ENCODE data around the gene DPCD. TPM values are rescaled to one million over a fixed set of nuclear protein-coding genes. Genes with fewer than 3 reads are reported as not detected.

Gene DPCD
- total and polyA plus RNA-seq, 2 donors (not counting 3 experiments of a cell fraction or from before 2014, with no cell fraction given), result 25.3 to 39.3 TPM

GRCh38 chr10:101538446-101538845, 49.7 kb upstream of the DPCD start:
- Histone ChIP-seq H3K36me3 (ENCODE audit: control insufficient read depth in 2 of 2, extremely low read depth in 1 of 2, insufficient read depth in 2 of 2, low read length in 2 of 2) (peaks cover 0 to 2% of the 10 kb centered on the region in 2 experiments), H3K9me3 (replicated peaks; ENCODE audit: control insufficient read depth, insufficient read depth, low read length) (no peaks in the 10 kb centered on the region), H3K27ac (ENCODE audit: insufficient read depth, low read depth, low read length) (no peak overlapping the region), H3K4me1 (ENCODE audit: control insufficient read depth, extremely low read depth, insufficient read depth, low read length) (peaks cover 15% of the 10 kb centered on the region), H2AFZ (ENCODE audit: low read depth, low read length) (no peak overlapping the region), H3K27me3 (ENCODE audit: control insufficient read depth in 2 of 2, insufficient read depth in 2 of 2, low read length in 2 of 2) (no peaks in the 10 kb centered on the region), H3K9ac (replicated peaks; ENCODE audit: extremely low read depth, insufficient read depth, low read length) (no peak overlapping the region), H4K20me1 (replicated peaks; ENCODE audit: control insufficient read depth, extremely low read depth, insufficient read depth, low read length) (no peaks in the 10 kb centered on the region), H3K4me3 (replicated peaks in 1 of 3; ENCODE audit: insufficient read depth in 1 of 3, low read depth in 1 of 3, low read length in 3 of 3) (no peak overlapping the region), H3K9me1 (replicated peaks; ENCODE audit: control insufficient read depth, extremely low read depth, insufficient read depth, low read length) (peaks cover 2% of the 10 kb centered on the region), H3K79me2 (ENCODE audit: control insufficient read depth, insufficient read depth, low read length) (no peaks in the 10 kb centered on the region), H3K4me2 (ENCODE audit: insufficient read depth, low read length) (no peak overlapping the region)
- FAIRE-seq (no peak), DNase-seq (ENCODE audit: low read depth, low spot score) (no peak)
- intact Hi-C loops (cut with micrococcal nuclease), result no loop called here
- dilution Hi-C loops (cut with MboI; ENCODE audit: extremely low pct_ligation_motif_present, low sequenced_read_pairs), result no loop called here
- BruUV-seq (replicated peaks), result no TSS peak
- TF ChIP-seq POLR2A (IDR thresholded peaks at IDR 0.05; ENCODE audit: low read depth, low read length), result no peak
- TF ChIP-seq, protein P1, sequence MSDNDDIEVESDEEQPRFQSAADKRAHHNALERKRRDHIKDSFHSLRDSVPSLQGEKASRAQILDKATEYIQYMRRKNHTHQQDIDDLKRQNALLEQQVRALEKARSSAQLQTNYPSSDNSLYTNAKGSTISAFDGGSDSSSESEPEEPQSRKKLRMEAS (IDR thresholded peaks at IDR 0.05; ENCODE audit: insufficient read depth, insufficient read length), result no peak
- no peak for TF ChIP-seq MYC (IDR thresholded peaks at IDR 0.05; ENCODE audit: low read depth, low read length)
- no peak for TF ChIP-seq FOS (IDR thresholded peaks at IDR 0.05; ENCODE audit: borderline replicate concordance, insufficient read depth, low read length)
- no peak for TF ChIP-seq EZH2 (IDR thresholded peaks at IDR 0.05; ENCODE audit: borderline replicate concordance, low read depth, low read length, severe bottlenecking)
- POLR2A ChIA-PET, result no interaction called here
- CTCF ChIA-PET, result interaction anchor here (1.4 kb wide), 1 partner anchor 72 kb away, joined by 4 read pairs; no protein-coding TSS in a partner anchor

- no peaks in the 10 kb centered on the region for H3K36me3 ChIP-seq (ENCODE audit: control insufficient read depth in 2 of 2, extremely low read depth in 1 of 2, insufficient read depth in 2 of 2, low read length in 2 of 2)
- H3K27me3 ChIP-seq (ENCODE audit: control insufficient read depth in 2 of 2, insufficient read depth in 2 of 2, low read length in 2 of 2), result no peaks in the 10 kb centered on the region
- H4K20me1 ChIP-seq (replicated peaks; ENCODE audit: control insufficient read depth, extremely low read depth, insufficient read depth, low read length), result no peaks in the 10 kb centered on the region
- no peak overlapping the region for H3K27ac ChIP-seq (ENCODE audit: insufficient read depth, low read depth, low read length)
- H3K4me1 ChIP-seq (ENCODE audit: control insufficient read depth, extremely low read depth, insufficient read depth, low read length), result no peaks in the 10 kb centered on the region
- DNase-seq (ENCODE audit: low read depth, low spot score), result peak; percentile 34
- BruUV-seq (replicated peaks), result no TSS peak
- no peaks in the 10 kb centered on the region for H3K9me3 ChIP-seq (replicated peaks; ENCODE audit: control insufficient read depth, insufficient read depth, low read length)
- TF ChIP-seq EZH2 (IDR thresholded peaks at IDR 0.05; ENCODE audit: borderline replicate concordance, low read depth, low read length, severe bottlenecking), result no peak
- no peak for TF ChIP-seq JUN (IDR thresholded peaks at IDR 0.05; ENCODE audit: borderline replicate concordance, insufficient read depth, insufficient read length, low read depth)
- no peak for TF ChIP-seq POLR2A (IDR thresholded peaks at IDR 0.05; ENCODE audit: low read depth, low read length)
- TF ChIP-seq, protein P2, sequence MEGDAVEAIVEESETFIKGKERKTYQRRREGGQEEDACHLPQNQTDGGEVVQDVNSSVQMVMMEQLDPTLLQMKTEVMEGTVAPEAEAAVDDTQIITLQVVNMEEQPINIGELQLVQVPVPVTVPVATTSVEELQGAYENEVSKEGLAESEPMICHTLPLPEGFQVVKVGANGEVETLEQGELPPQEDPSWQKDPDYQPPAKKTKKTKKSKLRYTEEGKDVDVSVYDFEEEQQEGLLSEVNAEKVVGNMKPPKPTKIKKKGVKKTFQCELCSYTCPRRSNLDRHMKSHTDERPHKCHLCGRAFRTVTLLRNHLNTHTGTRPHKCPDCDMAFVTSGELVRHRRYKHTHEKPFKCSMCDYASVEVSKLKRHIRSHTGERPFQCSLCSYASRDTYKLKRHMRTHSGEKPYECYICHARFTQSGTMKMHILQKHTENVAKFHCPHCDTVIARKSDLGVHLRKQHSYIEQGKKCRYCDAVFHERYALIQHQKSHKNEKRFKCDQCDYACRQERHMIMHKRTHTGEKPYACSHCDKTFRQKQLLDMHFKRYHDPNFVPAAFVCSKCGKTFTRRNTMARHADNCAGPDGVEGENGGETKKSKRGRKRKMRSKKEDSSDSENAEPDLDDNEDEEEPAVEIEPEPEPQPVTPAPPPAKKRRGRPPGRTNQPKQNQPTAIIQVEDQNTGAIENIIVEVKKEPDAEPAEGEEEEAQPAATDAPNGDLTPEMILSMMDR (IDR thresholded peaks at IDR 0.05; ENCODE audit: extremely low read depth in 1 of 2, insufficient read depth in 1 of 2, low read depth in 1 of 2, low read length in 2 of 2), result no peak
- TF ChIP-seq, protein P1 (IDR thresholded peaks at IDR 0.05; ENCODE audit: insufficient read depth, insufficient read length), result no peak
- TF ChIP-seq FOS (IDR thresholded peaks at IDR 0.05; ENCODE audit: borderline replicate concordance, insufficient read depth, low read length), result no peak
- no peak for TF ChIP-seq MYC (IDR thresholded peaks at IDR 0.05; ENCODE audit: low read depth, low read length)
- TF ChIP-seq POLR2AphosphoS5 (IDR thresholded peaks at IDR 0.05; ENCODE audit: insufficient read depth, low read depth, low read length), result no peak
- TF ChIP-seq GATA2 (IDR thresholded peaks at IDR 0.05; ENCODE audit: insufficient read depth, insufficient read length, low read depth, low read length), result no peak
- ChIA-PET POLR2A (no interaction called here), CTCF (interaction anchor here (0.5 to 1.8 kb wide), 5 partner anchors 10 to 326 kb away, joined by 3 to 6 read pairs (median 5); no protein-coding TSS in a partner anchor)
- H3K9ac ChIP-seq (replicated peaks; ENCODE audit: extremely low read depth, insufficient read depth, low read length), result no peak overlapping the region
- no peak overlapping the region for H3K4me3 ChIP-seq (replicated peaks in 1 of 3; ENCODE audit: insufficient read depth in 1 of 3, low read depth in 1 of 3, low read length in 3 of 3)
- H3K79me2 ChIP-seq (ENCODE audit: control insufficient read depth, insufficient read depth, low read length), result no peaks in the 10 kb centered on the region
- H3K4me2 ChIP-seq (ENCODE audit: insufficient read depth, low read length), result no peak overlapping the region
- dilution Hi-C loops (cut with MboI; ENCODE audit: extremely low pct_ligation_motif_present, low sequenced_read_pairs) (no loop called here), intact Hi-C loops (cut with micrococcal nuclease) (no loop called here)
- H3K9me1 ChIP-seq (replicated peaks; ENCODE audit: control insufficient read depth, extremely low read depth, insufficient read depth, low read length), result no peaks in the 10 kb centered on the region
- peak; percentile 67 for FAIRE-seq
- no peak overlapping the region for H2AFZ ChIP-seq (ENCODE audit: low read depth, low read length)
Measured at GRCh38 chr10:101545898-101546297, 42.2 kb upstream of the DPCD start.

Data from endothelial cell of umbilical vein (primary cell).